Measurements from ENCODE around the gene MED26. TPM values are rescaled to one million over a fixed set of nuclear protein-coding genes. Genes with fewer than 3 reads are reported as not detected.

The MED26 gene
- total and polyA plus RNA-seq, 4 donors: 7.0 to 18.2 (median 8.2) TPM

GRCh38 chr19:16645140-16645539 lies 17.1 kb upstream of the MED26 start:
- Histone ChIP-seq H3K4me1 (ENCODE audit: control insufficient read depth in 5 of 5, insufficient read depth in 5 of 5, low read length in 5 of 5) (peaks cover 0 to 3% (median 0%) of the 10 kb centered on the region in 5 donors), H3K9ac (ENCODE audit: insufficient read depth in 1 of 2, low read length in 2 of 2) (no peak overlapping the region), H3K36me3 (ENCODE audit: control insufficient read depth in 4 of 4, insufficient read depth in 4 of 4, low read length in 4 of 4) (peaks cover 26 to 49% (median 41%) of the 10 kb centered on the region in 4 donors), H3K4me3 (no peak overlapping the region), H3K27me3 (ENCODE audit: control insufficient read depth in 3 of 3, insufficient read depth in 3 of 3, low read length in 2 of 3) (no peaks in the 10 kb centered on the region), H3K27ac (ENCODE audit: low read depth in 1 of 2, low read length in 1 of 2) (no peak overlapping the region), H3K9me3 (ENCODE audit: control insufficient read depth in 4 of 4, insufficient read depth in 3 of 4, low read length in 3 of 4) (no peaks in the 10 kb centered on the region)
- TF ChIP-seq, protein P1, sequence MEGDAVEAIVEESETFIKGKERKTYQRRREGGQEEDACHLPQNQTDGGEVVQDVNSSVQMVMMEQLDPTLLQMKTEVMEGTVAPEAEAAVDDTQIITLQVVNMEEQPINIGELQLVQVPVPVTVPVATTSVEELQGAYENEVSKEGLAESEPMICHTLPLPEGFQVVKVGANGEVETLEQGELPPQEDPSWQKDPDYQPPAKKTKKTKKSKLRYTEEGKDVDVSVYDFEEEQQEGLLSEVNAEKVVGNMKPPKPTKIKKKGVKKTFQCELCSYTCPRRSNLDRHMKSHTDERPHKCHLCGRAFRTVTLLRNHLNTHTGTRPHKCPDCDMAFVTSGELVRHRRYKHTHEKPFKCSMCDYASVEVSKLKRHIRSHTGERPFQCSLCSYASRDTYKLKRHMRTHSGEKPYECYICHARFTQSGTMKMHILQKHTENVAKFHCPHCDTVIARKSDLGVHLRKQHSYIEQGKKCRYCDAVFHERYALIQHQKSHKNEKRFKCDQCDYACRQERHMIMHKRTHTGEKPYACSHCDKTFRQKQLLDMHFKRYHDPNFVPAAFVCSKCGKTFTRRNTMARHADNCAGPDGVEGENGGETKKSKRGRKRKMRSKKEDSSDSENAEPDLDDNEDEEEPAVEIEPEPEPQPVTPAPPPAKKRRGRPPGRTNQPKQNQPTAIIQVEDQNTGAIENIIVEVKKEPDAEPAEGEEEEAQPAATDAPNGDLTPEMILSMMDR (IDR thresholded peaks at IDR 0.05; ENCODE audit: control extremely low read depth, extremely low read depth): no peak
- DNase-seq: no peak
- no peak for ATAC-seq (ENCODE audit: insufficient read depth, low FRiP score)
- 96 to 97% methylated on average over 9 of the region's 9 CpGs for WGBS, 2 donors

GRCh38 chr19:16641695-16642094 lies 13.7 kb upstream of the MED26 start:
- no peak overlapping the region for H3K9ac ChIP-seq (ENCODE audit: insufficient read depth in 1 of 2, low read length in 2 of 2)
- no peaks in the 10 kb centered on the region for H3K9me3 ChIP-seq (ENCODE audit: control insufficient read depth in 4 of 4, insufficient read depth in 3 of 4, low read length in 3 of 4)
- H3K27me3 ChIP-seq (ENCODE audit: control insufficient read depth in 3 of 3, insufficient read depth in 3 of 3, low read length in 2 of 3): no peaks in the 10 kb centered on the region
- 98% methylated on average over 10 of the region's 10 CpGs for WGBS, 2 donors
- no peak for ATAC-seq (ENCODE audit: insufficient read depth, low FRiP score)
- peaks cover 28 to 41% (median 37%) of the 10 kb centered on the region in 4 donors for H3K36me3 ChIP-seq (ENCODE audit: control insufficient read depth in 4 of 4, insufficient read depth in 4 of 4, low read length in 4 of 4)
- no peak overlapping the region for H3K27ac ChIP-seq (ENCODE audit: low read depth in 1 of 2, low read length in 1 of 2)
- peaks cover 0 to 2% (median 0%) of the 10 kb centered on the region in 5 donors for H3K4me1 ChIP-seq (ENCODE audit: control insufficient read depth in 5 of 5, insufficient read depth in 5 of 5, low read length in 5 of 5)
- no peak overlapping the region for H3K4me3 ChIP-seq
- no peak for DNase-seq
- TF ChIP-seq, protein P1 (IDR thresholded peaks at IDR 0.05; ENCODE audit: control extremely low read depth, extremely low read depth): no peak

DNA sequence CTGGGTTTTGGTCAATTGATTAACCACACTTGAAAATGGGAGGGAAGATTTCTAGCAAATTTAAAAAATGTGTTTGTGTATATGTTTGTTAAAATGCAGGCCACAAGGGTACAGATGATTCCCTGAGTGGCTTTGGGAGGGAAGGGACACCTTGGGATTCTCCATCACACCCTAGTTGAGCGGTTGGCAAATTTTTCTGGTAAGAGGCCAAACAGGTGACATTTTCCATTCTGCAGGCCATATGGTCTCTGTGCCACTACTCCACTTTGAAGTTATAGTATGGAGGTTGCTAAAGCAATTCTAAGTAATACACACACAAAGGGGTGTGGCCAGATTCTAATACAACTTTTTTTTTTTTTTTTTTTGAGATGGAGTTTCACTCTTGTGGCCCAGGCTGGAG lies 12.9 kb upstream of the MED26 start:
- H3K9ac ChIP-seq (ENCODE audit: insufficient read depth in 1 of 2, low read length in 2 of 2): no peak overlapping the region
- 96 to 100% methylated on average over 1 of the region's 1 CpG for WGBS, 2 donors

More for the DNA sequence above, 12.9 kb upstream of the MED26 start:
- no peaks in the 10 kb centered on the region for H3K9me3 ChIP-seq (ENCODE audit: control insufficient read depth in 4 of 4, insufficient read depth in 3 of 4, low read length in 3 of 4)
- ATAC-seq (ENCODE audit: insufficient read depth, low FRiP score): no peak
- peaks cover 0 to 2% (median 0%) of the 10 kb centered on the region in 5 donors for H3K4me1 ChIP-seq (ENCODE audit: control insufficient read depth in 5 of 5, insufficient read depth in 5 of 5, low read length in 5 of 5)
- peaks cover 23 to 41% (median 30%) of the 10 kb centered on the region in 4 donors for H3K36me3 ChIP-seq (ENCODE audit: control insufficient read depth in 4 of 4, insufficient read depth in 4 of 4, low read length in 4 of 4)
- TF ChIP-seq, protein P1 (IDR thresholded peaks at IDR 0.05; ENCODE audit: control extremely low read depth, extremely low read depth): no peak
- DNase-seq: no peak
- H3K27me3 ChIP-seq (ENCODE audit: control insufficient read depth in 3 of 3, insufficient read depth in 3 of 3, low read length in 2 of 3): no peaks in the 10 kb centered on the region
- no peak overlapping the region for H3K4me3 ChIP-seq
- no peak overlapping the region for H3K27ac ChIP-seq (ENCODE audit: low read depth in 1 of 2, low read length in 1 of 2)
